AG04449 (cell line): Measurements from ENCODE around the gene HIGD1A.

ENCODE experiments used
- CTCF ChIA-PET: fragments of 350-600 bp; formaldehyde crosslinking; extraction: SDS; loops from one replicate; lab custom pipeline; 2021; ENCODE audit warnings: antibody characterized with exemption; lab: Yijun Ruan, JAX
- POLR2A ChIA-PET: fragments of 400-600, 350-600 bp; formaldehyde crosslinking; extraction: SDS; loops from one replicate; lab custom pipeline; 2020; ENCODE audit warnings: antibody characterized with exemption, inconsistent platforms; lab: Yijun Ruan, JAX
- DNase-seq: peaks from one replicate; pipeline ENCODE4 v3.0.0-alpha.2; 2010; ENCODE audit warnings: low read depth, low spot score
- H3K4me3 ChIP-seq: 2 replicates; pipeline ENCODE4 v1.5.1; 2011; ENCODE audit warnings: low read depth, mild to moderate bottlenecking, control low read depth, low read length
- CTCF ChIP-seq: IDR thresholded peaks from one replicate; pipeline ENCODE4 v1.5.1; 2011; ENCODE audit warnings: mild to moderate bottlenecking, moderate library complexity, low read length, control low read depth, inconsistent platforms; ENCODE audit not compliant: insufficient read depth; ENCODE audit errors: missing control alignments

The HIGD1A gene

DNA sequence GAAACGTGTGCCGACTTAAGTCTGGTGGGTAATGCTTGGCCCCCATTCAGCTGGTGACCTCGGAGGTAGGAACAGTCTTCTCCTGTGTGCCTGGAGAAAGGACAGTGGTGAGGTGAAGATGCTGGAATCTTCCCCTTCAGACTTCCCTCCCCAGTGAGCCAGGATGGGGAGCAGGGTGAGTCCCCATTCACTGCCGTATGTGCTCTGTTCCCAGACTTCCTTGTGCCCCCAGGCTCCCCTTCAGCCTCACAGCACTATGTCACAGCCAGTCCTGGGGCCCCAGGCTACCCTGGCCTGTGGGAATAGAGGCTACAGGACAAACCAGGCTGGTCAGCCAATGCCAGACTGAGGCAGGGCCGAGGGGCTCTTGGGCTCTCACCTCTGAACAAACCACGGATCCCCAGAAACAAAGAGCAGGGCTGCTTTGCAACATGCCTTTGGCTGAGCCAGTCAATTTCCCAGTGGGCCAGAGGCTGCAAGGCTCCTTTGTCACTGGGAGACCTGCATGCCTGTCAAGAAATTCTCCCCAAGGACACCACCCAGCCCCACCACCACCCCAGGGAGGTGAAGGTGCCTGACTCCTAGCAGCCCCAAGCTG, 69.9 kb downstream of the HIGD1A start:
- no peak overlapping the region for H3K4me3 ChIP-seq
- ChIA-PET POLR2A (no interaction called here), CTCF (interaction anchor here (1.7 kb wide), 1 partner anchor 15 kb away, joined by 4 read pairs; no protein-coding TSS in a partner anchor)
- DNase-seq, result no peak
- TF ChIP-seq CTCF, result no peak

DNA sequence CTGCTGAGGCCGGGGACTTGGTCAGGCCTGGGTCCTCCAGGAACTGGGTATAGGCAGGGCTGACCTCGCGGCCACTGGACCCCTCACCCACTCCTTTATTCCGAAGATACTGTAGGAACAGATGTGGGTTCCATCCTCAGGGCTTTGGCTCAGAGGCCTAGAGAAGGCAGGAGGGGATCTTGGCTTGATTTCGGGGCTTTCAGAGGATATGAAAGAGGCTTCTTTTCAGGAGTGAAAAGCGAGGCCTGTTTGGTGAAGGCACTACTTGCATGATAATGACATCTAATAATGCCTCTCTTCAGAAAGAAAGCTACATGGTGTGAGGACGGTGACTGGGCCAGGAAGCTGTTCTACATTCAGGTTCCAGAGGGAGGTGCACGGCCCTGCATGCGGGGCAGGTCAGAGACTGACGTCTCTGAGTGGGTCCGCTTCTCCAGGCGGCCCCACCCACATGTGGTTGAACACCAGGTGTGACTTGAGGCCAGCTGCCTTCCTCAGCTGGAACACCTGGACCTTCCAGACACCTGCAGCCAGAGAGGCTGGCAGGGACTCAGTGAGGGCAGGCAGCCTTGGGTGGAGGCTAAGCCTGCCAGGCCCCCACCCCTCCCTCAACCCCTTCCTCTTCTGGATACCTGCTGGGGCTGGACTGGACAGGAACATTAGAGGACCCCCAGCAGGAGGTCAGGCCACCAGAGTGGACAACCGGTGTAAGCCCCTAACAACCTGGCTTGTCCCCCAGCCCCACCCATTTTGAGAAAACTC, 70.6 kb downstream of the HIGD1A start:
- no peak overlapping the region for H3K4me3 ChIP-seq
- ChIA-PET CTCF (no interaction called here), POLR2A (no interaction called here)
- TF ChIP-seq CTCF, result no peak
- no peak for DNase-seq
